Suprapubic skin (tissue), 4 donors: ENCODE data around the gene SLC24A4. TPM values are rescaled to one million over a fixed set of nuclear protein-coding genes. Genes with fewer than 3 reads are reported as not detected.

Source experiments
- DNase-seq, 2 donors: peaks; one replicate each; pipeline ENCODE4 v3.0.0-alpha.2; 2019; ENCODE audit warnings: low spot score in 2 of 2
- H3K27ac ChIP-seq: fragments of 200-600 bp; sonication (generic); one replicate; pipeline ENCODE4 v1.5.1; 2019
- H3K27me3 ChIP-seq: fragments of 200-600 bp; sonication (generic); one replicate; pipeline ENCODE4 v1.5.1; 2019
- H3K36me3 ChIP-seq: fragments of 200-600 bp; sonication (generic); one replicate; pipeline ENCODE4 v1.5.1; 2019
- H3K4me1 ChIP-seq: fragments of 200-600 bp; sonication (generic); one replicate; pipeline ENCODE4 v1.5.1; 2019
- H3K4me3 ChIP-seq: fragments of 200-600 bp; sonication (generic); one replicate; pipeline ENCODE4 v1.5.1; 2019; ENCODE audit warnings: mild to moderate bottlenecking
- H3K9me3 ChIP-seq: fragments of 200-600 bp; sonication (generic); one replicate; pipeline ENCODE4 v1.5.1; 2019
- EP300 ChIP-seq: sonication (generic); formaldehyde crosslinking; IDR thresholded peaks from one replicate; pipeline ENCODE4 v1.6.1; 2017; ENCODE audit warnings: antibody characterized with exemption
- POLR2A ChIP-seq, 2 donors: fragments of 450-650 bp; IDR thresholded peaks; one replicate each; pipeline ENCODE4 v1.6.1; 2017; ENCODE audit warnings: antibody characterized with exemption in 2 of 2, mild to moderate bottlenecking in 2 of 2, moderate library complexity in 2 of 2
- POLR2AphosphoS5 ChIP-seq, 3 donors: sonication (generic); formaldehyde crosslinking; IDR thresholded peaks; one replicate each; pipeline ENCODE4 v1.6.1; 2017; ENCODE audit warnings: antibody characterized with exemption in 3 of 3
- WGBS: methylation state at CpG from one replicate; pipeline ENCODE4 v1.1.5; 2018; 5-methylcytosine and 5-hydroxymethylcytosine counted together
- total RNA-seq, 4 donors: library from RNA; depleted of rRNA; stranded (reverse); fragments of >200 nt; gene quantifications; one replicate each; pipeline ENCODE4 v1.1.0, GENCODE V29; 2016
- TF ChIP-seq, protein P1 (sequence below), 2 donors: fragments of 200-600 bp in 1 of 2; fragments of 450-650 bp in 1 of 2; sonication (generic) in 1 of 2; IDR thresholded peaks; one replicate each; pipeline ENCODE4 v1.5.1; 2016 to 2019; ENCODE audit warnings: antibody characterized with exemption in 2 of 2, mild to moderate bottlenecking in 1 of 2, moderate library complexity in 1 of 2

SLC24A4 gene
- total RNA-seq, 4 donors from 2014 or later: 0.11 to 0.57 (median 0.34) TPM

DNA sequence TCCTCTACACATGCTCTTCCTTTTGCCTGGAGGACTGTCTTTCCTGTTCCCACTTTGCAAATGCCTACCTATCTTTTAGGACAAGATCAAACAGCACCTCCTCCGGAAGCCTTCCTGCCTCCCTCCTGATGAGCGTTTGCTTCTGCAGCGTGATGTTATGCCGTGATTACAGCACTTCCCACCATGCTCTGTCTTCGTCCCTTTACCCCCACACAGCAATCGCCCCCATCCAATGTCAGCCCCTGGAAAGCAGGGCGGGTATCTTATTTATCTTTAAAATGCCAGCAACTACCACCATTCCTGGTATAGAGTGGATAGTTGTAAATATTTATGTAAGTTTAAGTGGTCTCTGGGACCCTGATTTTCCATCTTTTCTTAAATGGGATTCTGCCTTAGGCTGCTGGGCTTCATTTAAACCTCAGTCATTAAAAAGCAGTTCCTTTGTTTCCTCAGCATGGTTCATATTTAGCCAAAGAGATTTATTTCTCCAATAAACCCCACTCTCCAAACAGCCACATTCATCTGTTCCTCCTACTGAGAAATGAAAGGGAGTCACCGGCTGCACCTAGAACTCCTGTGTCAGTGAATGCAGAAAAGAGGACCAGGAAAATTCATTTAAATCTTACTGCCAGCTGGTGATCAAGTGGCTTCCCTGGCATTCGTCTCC lies 33.8 kb upstream of the SLC24A4 start:
- no peaks in the 10 kb centered on the region for H3K9me3 ChIP-seq
- no peaks in the 10 kb centered on the region for H3K4me1 ChIP-seq
- 56% methylated on average over 9 of the region's 9 CpGs for WGBS
- H3K27me3 ChIP-seq: peaks cover 23% of the 10 kb centered on the region
- no peak overlapping the region for H3K4me3 ChIP-seq
- DNase-seq: no peak
- TF ChIP-seq EP300 (no peak), POLR2AphosphoS5 (IDR thresholded peaks at IDR 0.05) (no peak), POLR2A (IDR thresholded peaks at IDR 0.05) (no peak)
- TF ChIP-seq, protein P1, sequence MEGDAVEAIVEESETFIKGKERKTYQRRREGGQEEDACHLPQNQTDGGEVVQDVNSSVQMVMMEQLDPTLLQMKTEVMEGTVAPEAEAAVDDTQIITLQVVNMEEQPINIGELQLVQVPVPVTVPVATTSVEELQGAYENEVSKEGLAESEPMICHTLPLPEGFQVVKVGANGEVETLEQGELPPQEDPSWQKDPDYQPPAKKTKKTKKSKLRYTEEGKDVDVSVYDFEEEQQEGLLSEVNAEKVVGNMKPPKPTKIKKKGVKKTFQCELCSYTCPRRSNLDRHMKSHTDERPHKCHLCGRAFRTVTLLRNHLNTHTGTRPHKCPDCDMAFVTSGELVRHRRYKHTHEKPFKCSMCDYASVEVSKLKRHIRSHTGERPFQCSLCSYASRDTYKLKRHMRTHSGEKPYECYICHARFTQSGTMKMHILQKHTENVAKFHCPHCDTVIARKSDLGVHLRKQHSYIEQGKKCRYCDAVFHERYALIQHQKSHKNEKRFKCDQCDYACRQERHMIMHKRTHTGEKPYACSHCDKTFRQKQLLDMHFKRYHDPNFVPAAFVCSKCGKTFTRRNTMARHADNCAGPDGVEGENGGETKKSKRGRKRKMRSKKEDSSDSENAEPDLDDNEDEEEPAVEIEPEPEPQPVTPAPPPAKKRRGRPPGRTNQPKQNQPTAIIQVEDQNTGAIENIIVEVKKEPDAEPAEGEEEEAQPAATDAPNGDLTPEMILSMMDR (IDR thresholded peaks at IDR 0.05): no peak
- no peaks in the 10 kb centered on the region for H3K36me3 ChIP-seq
- H3K27ac ChIP-seq: no peak overlapping the region

DNA sequence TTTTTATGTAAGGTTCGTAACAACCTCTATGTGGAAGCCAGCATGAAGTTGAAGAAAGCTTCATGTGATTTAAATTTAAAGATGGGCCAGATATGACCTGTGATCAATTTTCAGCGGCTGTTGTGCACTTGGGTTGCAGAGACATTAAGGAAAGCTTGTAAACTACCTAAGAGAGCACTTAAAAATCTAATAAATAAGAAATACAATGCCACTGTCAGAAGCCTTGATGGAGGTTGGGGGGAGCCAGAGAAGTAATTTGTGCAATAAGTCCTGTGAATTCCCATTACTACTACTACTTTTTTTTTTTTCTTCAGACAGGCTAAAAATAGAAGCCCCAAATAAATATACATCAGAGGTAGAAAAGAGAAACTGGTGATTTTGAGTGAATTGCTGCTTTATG lies 30.3 kb upstream of the SLC24A4 start:
- TF ChIP-seq, protein P1 (IDR thresholded peaks at IDR 0.05): no peak
- TF ChIP-seq POLR2A (IDR thresholded peaks at IDR 0.05) (no peak), POLR2AphosphoS5 (IDR thresholded peaks at IDR 0.05) (no peak)
- no peaks in the 10 kb centered on the region for H3K9me3 ChIP-seq
- H3K27ac ChIP-seq: no peak overlapping the region
- peaks cover 27% of the 10 kb centered on the region for H3K27me3 ChIP-seq
- no peak overlapping the region for H3K4me3 ChIP-seq
- no peaks in the 10 kb centered on the region for H3K36me3 ChIP-seq
- WGBS: 47% methylated on average over 2 of the region's 2 CpGs
- DNase-seq: no peak
- H3K4me1 ChIP-seq: no peaks in the 10 kb centered on the region

DNA sequence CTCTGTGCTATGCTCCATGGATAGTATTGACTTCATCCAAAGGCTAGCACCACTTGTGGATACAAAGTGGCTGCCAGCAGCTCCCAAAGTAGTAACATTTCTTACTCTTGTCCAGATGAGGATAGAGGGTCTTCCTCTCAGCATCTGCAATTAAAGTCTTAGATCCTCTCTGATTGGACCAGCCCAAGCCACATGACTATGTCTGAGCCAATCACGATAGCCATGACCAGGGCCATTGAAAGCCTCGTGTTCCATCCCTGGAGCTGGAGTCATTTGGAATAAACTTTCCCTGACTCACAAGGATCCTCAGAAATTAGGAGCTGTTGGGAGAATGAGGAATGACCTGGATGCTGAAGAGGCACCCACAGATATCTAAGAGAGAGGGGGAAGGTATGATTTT lies 28.5 kb upstream of the SLC24A4 start:
- no peaks in the 10 kb centered on the region for H3K36me3 ChIP-seq
- H3K27ac ChIP-seq: no peak overlapping the region
- no peak for DNase-seq
- no peak overlapping the region for H3K4me3 ChIP-seq
- peaks cover 23% of the 10 kb centered on the region for H3K27me3 ChIP-seq
- no peaks in the 10 kb centered on the region for H3K9me3 ChIP-seq
- no peaks in the 10 kb centered on the region for H3K4me1 ChIP-seq
- no peak for TF ChIP-seq POLR2A (IDR thresholded peaks at IDR 0.05)
- TF ChIP-seq, protein P1 (IDR thresholded peaks at IDR 0.05): no peak
- TF ChIP-seq EP300: no peak
- no peak for TF ChIP-seq POLR2AphosphoS5 (IDR thresholded peaks at IDR 0.05)
- WGBS: 81% methylated on average over 2 of the region's 2 CpGs

DNA sequence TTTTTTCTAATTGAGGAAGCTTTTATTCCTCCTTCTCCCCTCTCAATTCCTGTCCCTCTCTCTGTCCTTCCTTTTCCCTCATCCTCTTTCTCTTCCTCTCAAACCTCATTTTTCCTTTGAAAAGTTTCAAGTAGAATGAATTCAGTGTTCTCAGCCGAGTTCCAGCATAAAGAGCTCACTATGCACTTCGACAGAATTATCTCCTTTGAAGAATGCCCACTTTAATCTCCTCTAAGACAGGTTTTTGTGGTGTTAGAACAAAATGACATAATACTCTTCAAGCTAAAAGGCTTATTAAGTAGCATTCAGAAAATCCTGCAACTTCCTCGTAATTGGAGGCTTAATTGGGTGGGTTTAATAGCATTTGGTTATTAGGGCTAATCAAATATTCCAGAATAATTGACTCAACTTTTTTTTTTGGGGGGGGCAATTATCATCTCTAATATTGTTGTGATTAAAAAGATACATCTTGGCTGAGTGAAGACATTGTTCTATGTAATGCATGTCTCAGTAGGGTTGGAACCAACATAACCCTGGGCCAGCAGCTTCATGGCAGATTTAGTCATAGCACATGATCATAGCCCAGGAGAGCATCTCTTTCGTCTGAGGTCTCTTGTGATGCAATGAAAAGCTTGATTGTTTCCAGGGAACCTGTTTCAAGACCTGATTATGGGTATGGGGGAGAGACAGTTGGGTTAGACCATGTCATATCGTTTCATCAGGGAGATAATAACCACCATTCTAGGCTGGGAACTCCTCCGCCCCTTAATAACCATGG lies 25.0 kb upstream of the SLC24A4 start:
- no peak overlapping the region for H3K27ac ChIP-seq
- no peak for TF ChIP-seq EP300
- no peak for TF ChIP-seq POLR2AphosphoS5 (IDR thresholded peaks at IDR 0.05)
- TF ChIP-seq POLR2A (IDR thresholded peaks at IDR 0.05): no peak
- TF ChIP-seq, protein P1 (IDR thresholded peaks at IDR 0.05): no peak
- no peaks in the 10 kb centered on the region for H3K36me3 ChIP-seq
- DNase-seq: no peak
- peaks cover 24% of the 10 kb centered on the region for H3K27me3 ChIP-seq
- 76% methylated on average over 6 of the region's 6 CpGs for WGBS
- H3K4me1 ChIP-seq: no peaks in the 10 kb centered on the region
- H3K4me3 ChIP-seq: no peak overlapping the region
- H3K9me3 ChIP-seq: no peaks in the 10 kb centered on the region

DNA sequence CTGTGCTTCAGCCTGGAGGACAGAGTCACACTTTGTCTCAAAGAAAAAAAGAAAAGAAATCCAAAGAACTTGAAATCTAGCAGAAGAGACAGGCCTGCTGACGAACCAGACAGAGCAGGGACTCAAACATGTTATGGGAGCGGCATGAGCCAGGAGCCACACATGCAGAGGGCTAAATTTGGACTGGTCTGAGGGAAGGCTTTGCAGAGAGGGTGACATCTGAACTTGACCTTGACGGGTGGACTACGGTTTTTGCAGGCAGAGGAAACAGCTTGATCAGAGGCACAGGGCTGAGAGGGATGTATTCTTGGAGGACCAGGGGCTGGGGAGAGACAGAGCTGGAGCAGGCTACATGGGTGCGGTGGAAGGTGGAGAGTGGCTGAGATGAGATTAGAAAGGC lies 20.5 kb upstream of the SLC24A4 start:
- TF ChIP-seq POLR2AphosphoS5 (IDR thresholded peaks at IDR 0.05): no peak
- TF ChIP-seq POLR2A (IDR thresholded peaks at IDR 0.05): no peak
- no peak for TF ChIP-seq EP300
- TF ChIP-seq, protein P1 (IDR thresholded peaks at IDR 0.05): no peak
- Histone ChIP-seq H3K9me3 (no peaks in the 10 kb centered on the region), H3K4me3 (no peak overlapping the region), H3K27ac (no peak overlapping the region), H3K27me3 (peaks cover 19% of the 10 kb centered on the region), H3K4me1 (no peaks in the 10 kb centered on the region), H3K36me3 (no peaks in the 10 kb centered on the region)
- DNase-seq: no peak
- 85% methylated on average over 5 of the region's 5 CpGs for WGBS
